SK-N-SH (cell line): ENCODE results near the gene CYFIP1. TPM values are rescaled to one million over a fixed set of nuclear protein-coding genes. Genes with fewer than 3 reads are reported as not detected.

Experiments used
- CTCF ChIA-PET: fragments of 300-600, 350-600 bp; formaldehyde crosslinking; extraction: SDS; loops from one replicate; lab custom pipeline; 2021; lab: Yijun Ruan, JAX
- POLR2A ChIA-PET: fragments of 350-600 bp; sonication (Branson Sonifier 250); formaldehyde crosslinking; extraction: SDS; loops from one replicate; lab custom pipeline; 2020; ENCODE audit warnings: antibody characterized with exemption, inconsistent platforms; lab: Yijun Ruan, JAX
- DNase-seq: peaks from one replicate; pipeline ENCODE4 v3.0.0; 2012
- H2AFZ ChIP-seq: fragments of 200-600 bp; sonication (generic); 2 replicates; pipeline ENCODE4 v1.8.1; 2016; ENCODE audit warnings: antibody characterized with exemption, mild to moderate bottlenecking, low read depth
- H3F3A ChIP-seq: fragments of 200-600 bp; sonication (generic); replicated peaks from 2 replicates; pipeline ENCODE3; 2016; ENCODE audit warnings: antibody characterized with exemption, mild to moderate bottlenecking; ENCODE audit not compliant: insufficient read depth
- H3K27ac ChIP-seq, 2 experiments: fragments of 200-500 bp in 1 of 2; fragments of 200-600 bp in 1 of 2; sonication (Bioruptor generic) in 1 of 2; sonication (generic), shearing (Covaris generic) in 1 of 2; 2 replicates each; pipeline versions ENCODE4 v1.5.1 to v1.6.1; 2014 to 2016; ENCODE audit warnings: low read depth in 2 of 2, inconsistent platforms in 1 of 2, low read length in 1 of 2, mild to moderate bottlenecking in 1 of 2, mixed read lengths in 1 of 2
- H3K27me3 ChIP-seq: fragments of 200-600 bp; sonication (generic), shearing (Covaris generic); 2 replicates; pipeline ENCODE4 v1.6.1; 2016; ENCODE audit warnings: mixed run types; ENCODE audit not compliant: insufficient read depth
- H3K36me3 ChIP-seq, 2 experiments: fragments of 200-500 bp in 1 of 2; fragments of 200-600 bp in 1 of 2; sonication (Bioruptor generic) in 1 of 2; sonication (generic) in 1 of 2; replicated peaks in 1 of 2; 2 replicates each; pipeline versions ENCODE3 to v1.5.1; 2014 to 2016; ENCODE audit warnings: low read length in 1 of 2, mild to moderate bottlenecking in 1 of 2; ENCODE audit not compliant: insufficient read depth in 2 of 2, control insufficient read depth in 1 of 2
- H3K4me1 ChIP-seq, 2 experiments: fragments of 200-500 bp in 1 of 2; fragments of 200-600 bp in 1 of 2; sonication (Bioruptor generic) in 1 of 2; sonication (generic), shearing (Covaris generic) in 1 of 2; 2 replicates each; pipeline versions ENCODE4 v1.5.1 to v1.6.1; 2014 to 2016; ENCODE audit warnings: low read depth in 1 of 2, low read length in 1 of 2, mixed run types in 1 of 2; ENCODE audit not compliant: insufficient read depth in 2 of 2, control insufficient read depth in 1 of 2
- H3K4me2 ChIP-seq: fragments of 200-600 bp; sonication (generic), shearing (Covaris generic); 2 replicates; pipeline ENCODE4 v1.6.1; 2017; ENCODE audit warnings: mixed run types
- H3K4me3 ChIP-seq, 2 experiments: fragments of 200-500 bp in 1 of 2; fragments of 200-600 bp in 1 of 2; sonication (Bioruptor generic) in 1 of 2; sonication (generic), shearing (Covaris generic) in 1 of 2; 2 replicates each; pipeline versions ENCODE4 v1.5.1 to v1.8.1; 2014 to 2016; ENCODE audit warnings: low read depth in 2 of 2, inconsistent platforms in 1 of 2, low read length in 1 of 2, mild to moderate bottlenecking in 1 of 2, mixed read lengths in 1 of 2, moderate library complexity in 1 of 2
- H3K79me2 ChIP-seq: fragments of 200-600 bp; sonication (generic); 2 replicates; pipeline ENCODE4 v1.8.1; 2017; ENCODE audit warnings: mild to moderate bottlenecking; ENCODE audit not compliant: insufficient read depth
- H3K9ac ChIP-seq: fragments of 200-600 bp; sonication (generic); 2 replicates; pipeline ENCODE4 v1.6.1; 2017; ENCODE audit warnings: mixed run types
- H3K9me2 ChIP-seq: fragments of 200-600 bp; sonication (generic); 2 replicates; pipeline ENCODE4 v1.6.1; 2017; ENCODE audit warnings: mixed run types
- H3K9me3 ChIP-seq: fragments of 200-600 bp; sonication (generic); 2 replicates; pipeline ENCODE4 v1.6.1; 2017; ENCODE audit warnings: mixed run types, mild to moderate bottlenecking, moderate library complexity
- H4K20me1 ChIP-seq: fragments of 200-600 bp; sonication (generic); 2 replicates; pipeline ENCODE4 v1.6.1; 2017; ENCODE audit warnings: mild to moderate bottlenecking, mixed run types; ENCODE audit not compliant: insufficient read depth
- CHD2 ChIP-seq: fragments of 150-350 bp; IDR thresholded peaks from 2 replicates; pipeline ENCODE4 v1.6.1; 2018; ENCODE audit warnings: low read length; ENCODE audit not compliant: partially characterized antibody
- ELF1 ChIP-seq: IDR thresholded peaks from 2 replicates; pipeline ENCODE4 v1.4.0; 2012
- FOSL2 ChIP-seq: IDR thresholded peaks from 2 replicates; pipeline ENCODE4 v1.4.0; 2012; ENCODE audit warnings: low read depth, mild to moderate bottlenecking, moderate library complexity, borderline replicate concordance
- JUND ChIP-seq: IDR thresholded peaks from 2 replicates; pipeline ENCODE4 v1.4.0; 2012
- MEF2A ChIP-seq: IDR thresholded peaks from 2 replicates; pipeline ENCODE4 v1.4.0; 2012; ENCODE audit warnings: low read depth, borderline replicate concordance
- NRF1 ChIP-seq: IDR thresholded peaks from 2 replicates; pipeline ENCODE4 v1.6.1; 2012; ENCODE audit warnings: low read depth, mild to moderate bottlenecking, low read length
- RAD21 ChIP-seq: IDR thresholded peaks from 2 replicates; pipeline ENCODE4 v1.6.1; 2012; ENCODE audit warnings: mild to moderate bottlenecking, low read length
- RCOR1 ChIP-seq: fragments of 150-350 bp; IDR thresholded peaks from 2 replicates; pipeline ENCODE4 v1.6.1; 2017; ENCODE audit warnings: antibody characterized with exemption, low read length
- SIN3A ChIP-seq: IDR thresholded peaks from 2 replicates; pipeline ENCODE4 v1.6.1; 2012; ENCODE audit warnings: low read depth, mild to moderate bottlenecking, low read length, moderate library complexity, borderline replicate concordance
- TAF1 ChIP-seq: IDR thresholded peaks from 2 replicates; pipeline ENCODE4 v1.6.1; 2012; ENCODE audit warnings: low read depth, mild to moderate bottlenecking, low read length, moderate library complexity, borderline replicate concordance
- TCF12 ChIP-seq: IDR thresholded peaks from 2 replicates; pipeline ENCODE4 v1.4.0; 2012
- WGBS: methylation state at CpG from one replicate; pipeline ENCODE4 v1.1.6; 2017; ENCODE audit warnings: low lambda C conversion rate; 5-methylcytosine and 5-hydroxymethylcytosine counted together
- polyA plus RNA-seq, 3 experiments: library from polyadenylated mRNA; depleted of rRNA; stranded (reverse); fragments of >200 nt; gene quantifications; 2 replicates each; pipeline ENCODE4 v1.2.3, GENCODE V29; 2012
- TF ChIP-seq, protein P1 (sequence below): IDR thresholded peaks from 2 replicates; pipeline ENCODE4; 2012
- TF ChIP-seq, protein P2 (sequence below): IDR thresholded peaks from 2 replicates; pipeline ENCODE4 v1.4.0; 2012; ENCODE audit warnings: low read depth, borderline replicate concordance
- TF ChIP-seq, protein P3 (sequence below): IDR thresholded peaks from 2 replicates; pipeline ENCODE4 v1.4.0; 2012; ENCODE audit warnings: low read depth, borderline replicate concordance

CYFIP1 gene
- polyA plus RNA-seq, 1 of the 3 experiments (the other 2 are of a cell fraction) = 53.4 TPM

DNA sequence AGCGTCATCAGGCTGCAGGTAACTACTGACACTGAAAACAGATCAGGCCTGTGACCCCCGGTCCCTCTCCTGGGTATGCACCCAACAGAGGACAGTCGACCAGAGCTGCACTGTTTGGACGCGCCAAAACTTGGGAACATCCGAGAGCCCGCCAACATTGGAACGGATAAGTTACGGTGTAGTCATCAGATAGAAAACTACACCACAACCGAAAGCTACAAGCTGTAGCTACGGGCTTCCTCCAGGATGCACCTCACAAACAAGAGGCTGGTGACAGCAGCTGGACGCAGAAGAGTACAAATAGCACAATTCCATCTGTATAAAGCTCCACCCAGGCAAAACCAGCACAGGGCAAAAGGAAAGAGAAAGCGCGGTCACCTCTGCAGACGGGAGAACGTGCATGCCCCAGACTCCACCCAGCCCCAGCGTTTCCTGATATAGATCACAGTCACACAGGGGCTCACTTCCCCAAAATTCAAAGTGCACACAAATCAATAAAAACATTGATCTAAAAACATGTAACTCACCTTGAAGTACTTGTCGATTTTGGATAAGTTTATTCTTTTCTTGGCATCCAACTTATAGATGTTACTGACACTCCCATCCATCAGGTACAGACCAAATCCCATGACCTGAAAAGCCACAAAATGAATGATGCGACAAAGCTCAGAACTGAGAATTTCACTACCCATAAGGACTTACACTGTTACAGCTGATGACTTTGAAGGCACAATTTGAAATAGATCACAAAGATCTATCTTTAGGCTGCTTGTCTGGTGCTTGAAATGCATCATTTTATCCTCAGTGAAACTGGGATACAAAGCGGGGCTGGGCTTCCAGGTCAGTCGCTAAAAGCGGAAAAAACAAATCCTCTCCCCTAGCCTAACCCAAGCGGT is 43.3 kb downstream of the CYFIP1 start (continued):
- TF ChIP-seq NRF1 = no peak

GRCh38 chr15:22933641-22934061 is 46.5 kb downstream of the CYFIP1 start:
- no peak overlapping the region for H3K9ac ChIP-seq
- H3F3A ChIP-seq = no peaks in the 10 kb centered on the region

GRCh38 chr15:22931784-22932536 is 48.2 kb downstream of the CYFIP1 start:
- CTCF ChIA-PET = no interaction called here
- 97% methylated on average over 27 of the region's 28 CpGs for WGBS

More at GRCh38 chr15:22933641-22934061, 46.5 kb downstream of the CYFIP1 start:
- Histone ChIP-seq H4K20me1 (no peaks in the 10 kb centered on the region), H3K79me2 (peaks cover 11% of the 10 kb centered on the region; the same call in 1 of the 2 replicates), H3K4me3 (no peak overlapping the region), H3K9me3 (no peaks in the 10 kb centered on the region), H3K4me2 (no peak overlapping the region), H3K4me1 (peaks cover 0 to 4% of the 10 kb centered on the region in 2 experiments; a peak in 1 of 4 replicates), H2AFZ (no peak overlapping the region), H3K9me2 (no peaks in the 10 kb centered on the region), H3K36me3 (peaks cover 35 to 44% of the 10 kb centered on the region in 2 experiments), H3K27me3 (no peaks in the 10 kb centered on the region), H3K27ac (no peak overlapping the region)
- no peak for TF ChIP-seq RAD21
- no peak for DNase-seq
- CTCF ChIA-PET = no interaction called here
- POLR2A ChIA-PET = no interaction called here
- WGBS = 90% methylated on average over 9 of the region's 9 CpGs

More at GRCh38 chr15:22931784-22932536, 48.2 kb downstream of the CYFIP1 start:
- no peaks in the 10 kb centered on the region for H4K20me1 ChIP-seq
- no peak for DNase-seq
- TF ChIP-seq, protein P1, sequence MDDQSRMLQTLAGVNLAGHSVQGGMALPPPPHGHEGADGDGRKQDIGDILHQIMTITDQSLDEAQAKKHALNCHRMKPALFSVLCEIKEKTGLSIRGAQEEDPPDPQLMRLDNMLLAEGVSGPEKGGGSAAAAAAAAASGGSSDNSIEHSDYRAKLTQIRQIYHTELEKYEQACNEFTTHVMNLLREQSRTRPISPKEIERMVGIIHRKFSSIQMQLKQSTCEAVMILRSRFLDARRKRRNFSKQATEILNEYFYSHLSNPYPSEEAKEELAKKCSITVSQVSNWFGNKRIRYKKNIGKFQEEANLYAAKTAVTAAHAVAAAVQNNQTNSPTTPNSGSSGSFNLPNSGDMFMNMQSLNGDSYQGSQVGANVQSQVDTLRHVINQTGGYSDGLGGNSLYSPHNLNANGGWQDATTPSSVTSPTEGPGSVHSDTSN = no peak
- TF ChIP-seq TAF1 (no peak), NRF1 (no peak), RAD21 (no peak), SIN3A (no peak), RCOR1 (no peak), ELF1 (no peak), MEF2A (no peak), FOSL2 (no peak), JUND (no peak), CHD2 (no peak), TCF12 (no peak)
- TF ChIP-seq, protein P2, sequence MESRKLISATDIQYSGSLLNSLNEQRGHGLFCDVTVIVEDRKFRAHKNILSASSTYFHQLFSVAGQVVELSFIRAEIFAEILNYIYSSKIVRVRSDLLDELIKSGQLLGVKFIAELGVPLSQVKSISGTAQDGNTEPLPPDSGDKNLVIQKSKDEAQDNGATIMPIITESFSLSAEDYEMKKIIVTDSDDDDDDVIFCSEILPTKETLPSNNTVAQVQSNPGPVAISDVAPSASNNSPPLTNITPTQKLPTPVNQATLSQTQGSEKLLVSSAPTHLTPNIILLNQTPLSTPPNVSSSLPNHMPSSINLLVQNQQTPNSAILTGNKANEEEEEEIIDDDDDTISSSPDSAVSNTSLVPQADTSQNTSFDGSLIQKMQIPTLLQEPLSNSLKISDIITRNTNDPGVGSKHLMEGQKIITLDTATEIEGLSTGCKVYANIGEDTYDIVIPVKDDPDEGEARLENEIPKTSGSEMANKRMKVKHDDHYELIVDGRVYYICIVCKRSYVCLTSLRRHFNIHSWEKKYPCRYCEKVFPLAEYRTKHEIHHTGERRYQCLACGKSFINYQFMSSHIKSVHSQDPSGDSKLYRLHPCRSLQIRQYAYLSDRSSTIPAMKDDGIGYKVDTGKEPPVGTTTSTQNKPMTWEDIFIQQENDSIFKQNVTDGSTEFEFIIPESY = no peak
- TF ChIP-seq, protein P3, sequence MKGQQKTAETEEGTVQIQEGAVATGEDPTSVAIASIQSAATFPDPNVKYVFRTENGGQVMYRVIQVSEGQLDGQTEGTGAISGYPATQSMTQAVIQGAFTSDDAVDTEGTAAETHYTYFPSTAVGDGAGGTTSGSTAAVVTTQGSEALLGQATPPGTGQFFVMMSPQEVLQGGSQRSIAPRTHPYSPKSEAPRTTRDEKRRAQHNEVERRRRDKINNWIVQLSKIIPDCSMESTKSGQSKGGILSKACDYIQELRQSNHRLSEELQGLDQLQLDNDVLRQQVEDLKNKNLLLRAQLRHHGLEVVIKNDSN = no peak
- no peak overlapping the region for H2AFZ ChIP-seq
- H3K79me2 ChIP-seq = peaks cover 11% of the 10 kb centered on the region; the same call in 1 of the 2 replicates
- H3K9ac ChIP-seq = no peak overlapping the region
- no peaks in the 10 kb centered on the region for H3K9me3 ChIP-seq
- H3F3A ChIP-seq = no peaks in the 10 kb centered on the region
- POLR2A ChIA-PET = no interaction called here
- no peak overlapping the region for H3K4me2 ChIP-seq
- no peaks in the 10 kb centered on the region for H3K27me3 ChIP-seq
- no peaks in the 10 kb centered on the region for H3K9me2 ChIP-seq
- H3K4me1 ChIP-seq = peaks cover 0 to 4% of the 10 kb centered on the region in 2 experiments; a peak in 1 of 4 replicates
- no peak overlapping the region for H3K4me3 ChIP-seq
- no peak overlapping the region for H3K27ac ChIP-seq
- H3K36me3 ChIP-seq = peaks cover 35 to 45% of the 10 kb centered on the region in 2 experiments
